ENCODE data around the gene CYP17A1.

DNA sequence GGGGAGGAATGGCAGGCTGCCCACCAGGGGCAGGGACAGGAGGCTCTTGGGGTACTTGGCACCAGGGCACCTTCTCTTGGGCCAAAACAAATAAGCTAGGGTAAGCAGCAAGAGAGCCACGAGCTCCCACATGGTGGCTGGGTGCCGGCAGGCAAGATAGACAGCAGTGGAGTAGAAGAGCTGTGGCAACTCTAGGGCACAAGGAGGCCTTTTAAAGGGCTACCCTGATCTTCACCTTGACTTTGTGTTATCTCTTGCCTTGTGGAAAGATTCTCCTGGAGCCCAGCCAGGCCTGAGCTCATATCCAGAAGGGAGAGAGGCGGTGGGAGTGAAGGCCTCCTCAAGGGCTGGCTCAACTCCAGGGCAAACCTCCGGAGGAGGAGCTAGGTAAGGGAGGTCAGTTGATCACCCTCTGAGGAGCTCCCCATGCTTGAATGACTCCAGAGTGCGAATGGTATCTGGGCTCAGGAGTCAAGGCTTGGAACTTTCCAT, at the start of gene CYP17A1:
- TF ChIP-seq EZH2 (IDR thresholded peaks at IDR 0.05; ENCODE audit: low read depth, unreplicated experiment) (no peak), POLR2AphosphoS5 (IDR thresholded peaks at IDR 0.05; ENCODE audit: low read depth) (no peak)
- TF ChIP-seq, protein P1, sequence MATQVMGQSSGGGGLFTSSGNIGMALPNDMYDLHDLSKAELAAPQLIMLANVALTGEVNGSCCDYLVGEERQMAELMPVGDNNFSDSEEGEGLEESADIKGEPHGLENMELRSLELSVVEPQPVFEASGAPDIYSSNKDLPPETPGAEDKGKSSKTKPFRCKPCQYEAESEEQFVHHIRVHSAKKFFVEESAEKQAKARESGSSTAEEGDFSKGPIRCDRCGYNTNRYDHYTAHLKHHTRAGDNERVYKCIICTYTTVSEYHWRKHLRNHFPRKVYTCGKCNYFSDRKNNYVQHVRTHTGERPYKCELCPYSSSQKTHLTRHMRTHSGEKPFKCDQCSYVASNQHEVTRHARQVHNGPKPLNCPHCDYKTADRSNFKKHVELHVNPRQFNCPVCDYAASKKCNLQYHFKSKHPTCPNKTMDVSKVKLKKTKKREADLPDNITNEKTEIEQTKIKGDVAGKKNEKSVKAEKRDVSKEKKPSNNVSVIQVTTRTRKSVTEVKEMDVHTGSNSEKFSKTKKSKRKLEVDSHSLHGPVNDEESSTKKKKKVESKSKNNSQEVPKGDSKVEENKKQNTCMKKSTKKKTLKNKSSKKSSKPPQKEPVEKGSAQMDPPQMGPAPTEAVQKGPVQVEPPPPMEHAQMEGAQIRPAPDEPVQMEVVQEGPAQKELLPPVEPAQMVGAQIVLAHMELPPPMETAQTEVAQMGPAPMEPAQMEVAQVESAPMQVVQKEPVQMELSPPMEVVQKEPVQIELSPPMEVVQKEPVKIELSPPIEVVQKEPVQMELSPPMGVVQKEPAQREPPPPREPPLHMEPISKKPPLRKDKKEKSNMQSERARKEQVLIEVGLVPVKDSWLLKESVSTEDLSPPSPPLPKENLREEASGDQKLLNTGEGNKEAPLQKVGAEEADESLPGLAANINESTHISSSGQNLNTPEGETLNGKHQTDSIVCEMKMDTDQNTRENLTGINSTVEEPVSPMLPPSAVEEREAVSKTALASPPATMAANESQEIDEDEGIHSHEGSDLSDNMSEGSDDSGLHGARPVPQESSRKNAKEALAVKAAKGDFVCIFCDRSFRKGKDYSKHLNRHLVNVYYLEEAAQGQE (IDR thresholded peaks at IDR 0.05; ENCODE audit: unreplicated experiment) = no peak
- TF ChIP-seq, protein P2, sequence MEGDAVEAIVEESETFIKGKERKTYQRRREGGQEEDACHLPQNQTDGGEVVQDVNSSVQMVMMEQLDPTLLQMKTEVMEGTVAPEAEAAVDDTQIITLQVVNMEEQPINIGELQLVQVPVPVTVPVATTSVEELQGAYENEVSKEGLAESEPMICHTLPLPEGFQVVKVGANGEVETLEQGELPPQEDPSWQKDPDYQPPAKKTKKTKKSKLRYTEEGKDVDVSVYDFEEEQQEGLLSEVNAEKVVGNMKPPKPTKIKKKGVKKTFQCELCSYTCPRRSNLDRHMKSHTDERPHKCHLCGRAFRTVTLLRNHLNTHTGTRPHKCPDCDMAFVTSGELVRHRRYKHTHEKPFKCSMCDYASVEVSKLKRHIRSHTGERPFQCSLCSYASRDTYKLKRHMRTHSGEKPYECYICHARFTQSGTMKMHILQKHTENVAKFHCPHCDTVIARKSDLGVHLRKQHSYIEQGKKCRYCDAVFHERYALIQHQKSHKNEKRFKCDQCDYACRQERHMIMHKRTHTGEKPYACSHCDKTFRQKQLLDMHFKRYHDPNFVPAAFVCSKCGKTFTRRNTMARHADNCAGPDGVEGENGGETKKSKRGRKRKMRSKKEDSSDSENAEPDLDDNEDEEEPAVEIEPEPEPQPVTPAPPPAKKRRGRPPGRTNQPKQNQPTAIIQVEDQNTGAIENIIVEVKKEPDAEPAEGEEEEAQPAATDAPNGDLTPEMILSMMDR (conservative IDR thresholded peaks at IDR 0.05; ENCODE audit: low read depth in 2 of 2) = no peak
